ENCODE data around the gene CDC42EP2.

The CDC42EP2 gene

GRCh38 chr11:65290448-65291165 is 24.1 kb upstream of the CDC42EP2 start:
- no peak overlapping the region for H2AFZ ChIP-seq (ENCODE audit: low read depth, low read length, severe bottlenecking)
- no peaks in the 10 kb centered on the region for H3K27me3 ChIP-seq (ENCODE audit: low read length)
- no peak overlapping the region for H3K27ac ChIP-seq (ENCODE audit: low read depth, low read length)
- H3K9me2 ChIP-seq (replicated peaks; ENCODE audit: insufficient read depth, low read length): no peaks in the 10 kb centered on the region
- H3K9ac ChIP-seq (ENCODE audit: low read length): no peak overlapping the region
- TF ChIP-seq CTCF (IDR thresholded peaks at IDR 0.05; ENCODE audit: insufficient read depth, low read length, poor library complexity, severe bottlenecking) (no peak), EZH2phosphoT487 (conservative IDR thresholded peaks at IDR 0.05; ENCODE audit: low read length) (no peak)
- H3K36me3 ChIP-seq (ENCODE audit: low read length): peaks cover 15% of the 10 kb centered on the region
- H3K4me2 ChIP-seq (ENCODE audit: low read depth, low read length, poor library complexity, severe bottlenecking): no peak overlapping the region
- H3K9me3 ChIP-seq (ENCODE audit: insufficient read depth, low read length): no peaks in the 10 kb centered on the region
- no peaks in the 10 kb centered on the region for H4K20me1 ChIP-seq (ENCODE audit: low read depth, low read length)
- H3K4me3 ChIP-seq (ENCODE audit: insufficient read depth, low read length, poor library complexity, severe bottlenecking): no peak overlapping the region
- H3F3A ChIP-seq (ENCODE audit: insufficient read depth): no peaks in the 10 kb centered on the region
- H3K79me2 ChIP-seq (ENCODE audit: insufficient read depth, low read length): no peaks in the 10 kb centered on the region

GRCh38 chr11:65291613-65292012 is 23.1 kb upstream of the CDC42EP2 start:
- Histone ChIP-seq H3K9me3 (ENCODE audit: insufficient read depth, low read length) (no peaks in the 10 kb centered on the region), H3K27ac (ENCODE audit: low read depth, low read length) (no peak overlapping the region), H3K36me3 (ENCODE audit: low read length) (peaks cover 14% of the 10 kb centered on the region), H3K4me2 (ENCODE audit: low read depth, low read length, poor library complexity, severe bottlenecking) (no peak overlapping the region), H3K4me3 (ENCODE audit: insufficient read depth, low read length, poor library complexity, severe bottlenecking) (no peak overlapping the region), H3K79me2 (ENCODE audit: insufficient read depth, low read length) (no peaks in the 10 kb centered on the region), H3K27me3 (ENCODE audit: low read length) (no peaks in the 10 kb centered on the region), H2AFZ (ENCODE audit: low read depth, low read length, severe bottlenecking) (no peak overlapping the region), H4K20me1 (ENCODE audit: low read depth, low read length) (no peaks in the 10 kb centered on the region), H3K9ac (ENCODE audit: low read length) (no peak overlapping the region), H3F3A (ENCODE audit: insufficient read depth) (no peaks in the 10 kb centered on the region), H3K9me2 (replicated peaks; ENCODE audit: insufficient read depth, low read length) (no peaks in the 10 kb centered on the region)
- no peak for TF ChIP-seq EZH2phosphoT487 (conservative IDR thresholded peaks at IDR 0.05; ENCODE audit: low read length)
- TF ChIP-seq CTCF (IDR thresholded peaks at IDR 0.05; ENCODE audit: insufficient read depth, low read length, poor library complexity, severe bottlenecking): no peak

GRCh38 chr11:65292890-65293289 is 21.8 kb upstream of the CDC42EP2 start:
- H3K9me2 ChIP-seq (replicated peaks; ENCODE audit: insufficient read depth, low read length): no peaks in the 10 kb centered on the region
- H3K9me3 ChIP-seq (ENCODE audit: insufficient read depth, low read length): no peaks in the 10 kb centered on the region
- no peak overlapping the region for H3K4me3 ChIP-seq (ENCODE audit: insufficient read depth, low read length, poor library complexity, severe bottlenecking)
- H2AFZ ChIP-seq (ENCODE audit: low read depth, low read length, severe bottlenecking): no peak overlapping the region
- no peaks in the 10 kb centered on the region for H3K79me2 ChIP-seq (ENCODE audit: insufficient read depth, low read length)
- H3K4me2 ChIP-seq (ENCODE audit: low read depth, low read length, poor library complexity, severe bottlenecking): no peak overlapping the region
- no peaks in the 10 kb centered on the region for H4K20me1 ChIP-seq (ENCODE audit: low read depth, low read length)
- H3K9ac ChIP-seq (ENCODE audit: low read length): no peak overlapping the region
- no peaks in the 10 kb centered on the region for H3F3A ChIP-seq (ENCODE audit: insufficient read depth)
- H3K27me3 ChIP-seq (ENCODE audit: low read length): no peaks in the 10 kb centered on the region
- TF ChIP-seq CTCF (IDR thresholded peaks at IDR 0.05; ENCODE audit: insufficient read depth, low read length, poor library complexity, severe bottlenecking): no peak
- no peak for TF ChIP-seq EZH2phosphoT487 (conservative IDR thresholded peaks at IDR 0.05; ENCODE audit: low read length)
- H3K27ac ChIP-seq (ENCODE audit: low read depth, low read length): no peak overlapping the region
- peaks cover 7% of the 10 kb centered on the region; the same call in 1 of the 2 replicates for H3K36me3 ChIP-seq (ENCODE audit: low read length)
